GM12891 (cell line): Measurements from ENCODE around the gene SIK3.
"Not testable (repeated sequence)": the region's sequence is repeated elsewhere in the genome, so short reads cannot be mapped to it uniquely, and the experiment has no call there.

Source experiments
- DNase-seq: peaks from one replicate; pipeline ENCODE4 v3.0.0; 2011; ENCODE audit warnings: low spot score; ENCODE audit not compliant: insufficient read length
- FAIRE-seq: peaks from 2 replicates; lab custom pipeline; 2011; peaks lifted over from hg19 to GRCh38; lab: Jason Lieb, UNC
- PAX5 ChIP-seq: IDR thresholded peaks from 2 replicates; pipeline ENCODE4 v1.6.1; 2011; ENCODE audit warnings: low read length, moderate library complexity, mild to moderate bottlenecking; ENCODE audit not compliant: insufficient read depth, severe bottlenecking
- POLR2A ChIP-seq: IDR thresholded peaks from 2 replicates; pipeline ENCODE4 v1.6.1; 2011; ENCODE audit warnings: low read depth, low read length, control low read depth
- POLR2AphosphoS5 ChIP-seq: IDR thresholded peaks from 2 replicates; pipeline ENCODE4 v1.6.1; 2011; ENCODE audit warnings: low read depth, low read length, control low read depth
- POU2F2 ChIP-seq: IDR thresholded peaks from 2 replicates; pipeline ENCODE4 v1.6.1; 2011; ENCODE audit warnings: low read depth, mild to moderate bottlenecking, control low read depth, low read length, moderate library complexity
- SPI1 ChIP-seq: IDR thresholded peaks from 2 replicates; pipeline ENCODE4 v1.6.1; 2011; ENCODE audit warnings: low read depth, low read length, control low read depth
- TAF1 ChIP-seq: IDR thresholded peaks from 2 replicates; pipeline ENCODE4 v1.6.1; 2011; ENCODE audit warnings: low read depth, low read length, control low read depth

Gene SIK3

GRCh38 chr11:117045196-117045595 lies 53.0 kb downstream of the SIK3 start:
- DNase-seq = no peak
- TF ChIP-seq SPI1 (no peak), POLR2A (no peak), PAX5 (no peak), POLR2AphosphoS5 (no peak), POU2F2 (no peak), TAF1 (no peak)
- FAIRE-seq = no peak

DNA sequence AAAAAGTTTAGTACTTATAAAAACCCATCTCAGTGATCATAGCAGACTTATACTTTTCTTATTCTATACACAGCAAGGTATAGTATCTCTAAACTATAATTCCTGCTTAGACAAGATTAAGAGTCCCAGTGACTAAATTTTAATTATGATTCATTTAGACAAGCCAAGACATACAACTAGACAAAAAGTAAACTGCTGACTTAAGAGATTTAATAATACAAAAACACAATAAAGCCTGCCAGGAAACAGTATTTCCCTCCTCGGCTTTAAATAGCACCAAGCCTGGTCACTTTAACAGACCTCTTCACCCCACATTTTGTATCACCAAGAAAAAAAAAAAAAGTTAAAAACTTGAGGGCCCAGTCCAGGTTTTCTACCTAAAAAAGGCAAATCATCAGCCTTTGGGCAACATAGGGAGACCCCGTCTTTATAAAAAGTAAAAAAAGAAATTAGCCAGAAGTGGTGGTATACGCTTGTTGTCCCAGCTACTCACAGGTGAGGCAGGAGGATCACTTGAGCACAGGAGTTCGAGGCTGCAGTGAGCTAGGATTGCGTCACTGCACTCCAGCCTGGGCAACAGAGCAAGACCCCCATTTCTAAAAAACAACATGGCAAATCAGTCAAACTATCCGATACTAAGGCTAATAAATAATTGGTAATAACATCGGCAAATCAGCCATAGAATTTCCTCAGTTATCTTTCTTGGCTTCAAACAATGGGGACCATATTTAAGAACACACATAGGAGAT lies 53.8 kb downstream of the SIK3 start:
- DNase-seq (no peak), FAIRE-seq (no peak)
- TF ChIP-seq SPI1 = no peak
- TF ChIP-seq POLR2A = no peak
- no peak for TF ChIP-seq TAF1
- TF ChIP-seq POLR2AphosphoS5 = no peak
- TF ChIP-seq POU2F2 = no peak
- TF ChIP-seq PAX5 = no peak

GRCh38 chr11:117042689-117043088 lies 55.5 kb downstream of the SIK3 start:
- no peak for TF ChIP-seq POU2F2
- no peak for TF ChIP-seq SPI1
- TF ChIP-seq POLR2A = no peak
- no peak for TF ChIP-seq TAF1
- no peak for TF ChIP-seq POLR2AphosphoS5
- FAIRE-seq = no peak
- DNase-seq = no peak

GRCh38 chr11:117039900-117040299 lies 58.3 kb downstream of the SIK3 start:
- FAIRE-seq (peak; percentile 69), DNase-seq (no peak)

DNA sequence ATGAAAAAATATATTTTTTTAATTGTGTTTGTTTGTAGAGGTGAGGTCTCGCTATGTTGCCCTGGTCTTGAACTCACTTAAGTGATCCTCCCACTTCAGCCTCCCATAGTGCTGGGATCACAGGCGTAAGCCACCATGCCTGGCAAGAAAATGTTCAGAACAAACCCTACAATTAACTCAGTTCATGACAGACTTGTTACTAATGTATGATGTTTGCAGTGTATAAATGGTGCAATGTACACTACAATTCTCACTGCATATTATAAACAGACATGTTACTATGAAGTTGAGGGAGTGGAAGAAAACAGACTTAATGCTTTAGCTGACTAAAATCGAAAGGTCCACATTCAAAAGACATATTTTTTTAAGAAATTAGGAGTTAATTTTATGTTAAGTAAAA lies 59.0 kb downstream of the SIK3 start:
- no peak for TF ChIP-seq POLR2A
- TF ChIP-seq PAX5 = no peak
- no peak for TF ChIP-seq TAF1
- no peak for TF ChIP-seq POU2F2
- no peak for TF ChIP-seq POLR2AphosphoS5
- TF ChIP-seq SPI1 = no peak
- FAIRE-seq (peak; percentile 63), DNase-seq (no peak)

More at GRCh38 chr11:117039900-117040299, 58.3 kb downstream of the SIK3 start:
- TF ChIP-seq SPI1 (peak; percentile 60), PAX5 (no peak)

GRCh38 chr11:117037975-117038350 lies 60.3 kb downstream of the SIK3 start:
- TF ChIP-seq POLR2AphosphoS5 (no peak), PAX5 (no peak), TAF1 (no peak)
- DNase-seq = no peak

DNA sequence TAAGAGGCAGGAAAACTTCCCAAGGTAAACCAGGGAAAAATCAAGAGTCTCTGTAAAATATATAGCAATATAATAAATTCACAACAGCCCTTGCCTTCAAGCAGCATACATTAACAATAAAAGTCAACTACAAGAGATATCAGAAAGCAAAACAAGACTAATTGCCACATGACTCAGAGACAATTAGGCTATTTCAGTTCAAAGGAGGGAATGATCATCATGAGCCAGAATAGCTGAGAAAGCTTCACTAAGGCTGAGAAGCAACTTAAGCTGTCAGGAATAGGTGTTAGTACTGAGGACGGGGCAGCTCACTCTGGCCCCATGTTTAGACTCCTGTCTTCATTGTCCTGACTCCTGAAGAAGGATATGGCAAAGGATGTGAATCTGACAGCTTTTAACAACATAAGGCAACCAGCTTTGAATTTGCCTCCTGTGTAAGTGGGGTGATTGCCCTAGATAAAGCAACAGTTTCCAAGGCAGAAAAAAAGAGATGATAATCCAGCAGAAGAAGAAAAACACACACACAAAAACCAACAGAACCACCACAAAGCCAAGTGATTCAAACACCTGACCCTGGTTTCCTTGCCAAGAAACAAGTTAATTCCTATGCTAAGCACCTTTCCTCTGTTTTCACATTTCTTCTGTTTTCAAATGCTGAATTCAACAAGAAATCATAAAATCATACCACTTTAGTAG lies 60.8 kb downstream of the SIK3 start:
- TF ChIP-seq TAF1 (no peak), SPI1 (no peak), POU2F2 (no peak), POLR2AphosphoS5 (no peak), POLR2A (no peak), PAX5 (no peak)

More at GRCh38 chr11:117037975-117038350, 60.3 kb downstream of the SIK3 start:
- FAIRE-seq = no peak

GRCh38 chr11:117034901-117035300 lies 63.3 kb downstream of the SIK3 start:
- FAIRE-seq = no peak
- DNase-seq = no peak
- TF ChIP-seq TAF1 (no peak), POU2F2 (no peak), POLR2A (no peak), POLR2AphosphoS5 (no peak), SPI1 (no peak), PAX5 (no peak)

More for the DNA sequence above, 60.8 kb downstream of the SIK3 start:
- no peak for DNase-seq
- peak; percentile 26 for FAIRE-seq

GRCh38 chr11:117026593-117027330 lies 71.5 kb downstream of the SIK3 start:
- FAIRE-seq (peak; percentile 63), DNase-seq (no peak)
- TF ChIP-seq POU2F2 (peak; percentile 66), PAX5 (no peak)

DNA sequence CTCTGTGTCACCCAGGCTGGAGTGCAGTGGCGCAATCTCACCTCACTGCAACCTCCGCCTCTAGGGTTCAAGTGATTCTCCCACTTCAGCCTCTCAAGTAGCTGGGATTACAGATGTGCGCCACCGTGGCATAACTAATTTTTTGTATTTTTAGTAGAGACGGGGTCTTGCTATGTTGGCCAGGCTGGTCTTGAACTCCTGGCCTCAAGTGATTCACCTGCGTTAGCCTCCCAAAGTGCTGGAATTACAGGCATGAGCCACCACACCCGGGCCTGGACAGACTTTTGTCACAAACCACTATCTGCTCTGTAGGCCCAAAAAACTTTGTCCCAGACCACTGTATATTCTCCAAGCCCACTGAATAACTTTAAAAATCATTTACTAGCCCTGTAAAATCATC lies 74.5 kb downstream of the SIK3 start:
- DNase-seq, FAIRE-seq: not testable (repeated sequence)

DNA sequence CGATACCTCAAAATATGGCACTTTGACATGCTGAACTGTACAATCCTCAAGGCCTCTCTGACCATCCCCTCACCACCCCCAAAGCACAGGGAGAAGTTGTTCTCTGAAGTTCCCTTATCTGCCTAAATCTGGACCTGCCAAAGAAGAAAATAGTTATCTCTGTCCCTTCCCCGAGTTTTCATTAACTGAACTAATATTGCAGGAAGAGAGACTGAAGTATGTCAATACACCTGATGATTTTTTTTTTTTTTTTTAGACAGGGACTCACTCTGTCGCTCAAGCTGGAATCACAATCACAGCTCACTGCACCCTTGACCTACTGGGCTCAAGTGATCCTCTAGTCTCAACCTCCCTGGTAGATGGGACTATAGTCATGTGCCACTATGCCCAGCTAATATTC lies 75.0 kb downstream of the SIK3 start:
- no peak for FAIRE-seq
- no peak for TF ChIP-seq SPI1
- no peak for TF ChIP-seq TAF1
- no peak for TF ChIP-seq POLR2A
- no peak for TF ChIP-seq PAX5
- TF ChIP-seq POU2F2 = no peak
- no peak for TF ChIP-seq POLR2AphosphoS5
- no peak for DNase-seq
